DND-41 (cell line): ENCODE results near the gene DEFB132.

Experiments used
- ATAC-seq: fragments of 200-7000 bp; cut with Tn5 transposase; 3 replicates; pipeline ENCODE4 v1.9.1; 2021; ENCODE audit warnings: low read depth; ENCODE audit not compliant: insufficient read depth
- DNase-seq: peaks from one replicate; pipeline ENCODE4 v3.0.0-alpha.2; 2020
- H2AFZ ChIP-seq: 2 replicates; pipeline ENCODE4 v1.6.0; 2012; ENCODE audit warnings: low read depth, low read length
- H3K27ac ChIP-seq: 2 replicates; pipeline ENCODE4 v1.5.1; 2012; ENCODE audit warnings: low read length, inconsistent platforms
- H3K27me3 ChIP-seq: fragments of 200-600 bp; sonication (generic); 2 replicates; pipeline ENCODE4 v1.6.0; 2012; ENCODE audit warnings: low read length, mild to moderate bottlenecking, inconsistent platforms; ENCODE audit not compliant: insufficient read depth, poor library complexity
- H3K36me3 ChIP-seq: 2 replicates; pipeline ENCODE4 v1.5.1; 2012; ENCODE audit warnings: low read length, inconsistent platforms; ENCODE audit not compliant: insufficient read depth
- H3K4me1 ChIP-seq: 2 replicates; pipeline ENCODE4 v1.5.1; 2012; ENCODE audit warnings: mild to moderate bottlenecking, low read length; ENCODE audit not compliant: insufficient read depth
- H3K4me2 ChIP-seq: 2 replicates; pipeline ENCODE4 v1.6.0; 2012; ENCODE audit warnings: mild to moderate bottlenecking, moderate library complexity, low read length, inconsistent platforms; ENCODE audit not compliant: insufficient read depth
- H3K4me3 ChIP-seq, 2 experiments: fragments of 200-600 bp in 1 of 2; shearing (Covaris generic) in 1 of 2; 2 replicates each; pipeline ENCODE4 v1.5.1; 2012 to 2016; ENCODE audit warnings: inconsistent platforms in 2 of 2, low read length in 2 of 2, mild to moderate bottlenecking in 2 of 2, low read depth in 1 of 2, moderate library complexity in 1 of 2
- H3K79me2 ChIP-seq: 2 replicates; pipeline ENCODE4 v1.6.0; 2012; ENCODE audit warnings: low read length, inconsistent platforms; ENCODE audit not compliant: insufficient read depth
- H3K9ac ChIP-seq: 2 replicates; pipeline ENCODE4 v1.6.0; 2012; ENCODE audit warnings: low read depth, mild to moderate bottlenecking, inconsistent platforms, low read length, moderate library complexity
- H3K9me3 ChIP-seq: 2 replicates; pipeline ENCODE4 v1.5.1; 2012; ENCODE audit warnings: low read length, moderate library complexity, mild to moderate bottlenecking, inconsistent platforms; ENCODE audit not compliant: insufficient read depth, severe bottlenecking
- H4K20me1 ChIP-seq: 2 replicates; pipeline ENCODE4 v1.6.0; 2012; ENCODE audit warnings: low read length; ENCODE audit not compliant: insufficient read depth
- CTCF ChIP-seq: IDR thresholded peaks from 2 replicates; pipeline ENCODE4 v1.5.1; 2012; ENCODE audit warnings: borderline replicate concordance, low read length, moderate library complexity, mild to moderate bottlenecking; ENCODE audit not compliant: poor library complexity, severe bottlenecking; ENCODE audit errors: extremely low read depth
- EZH2 ChIP-seq: IDR thresholded peaks from 3 replicates; pipeline ENCODE4 v1.6.1; 2012; ENCODE audit warnings: borderline replicate concordance, low read depth, mild to moderate bottlenecking, moderate library complexity, low read length, inconsistent platforms; ENCODE audit not compliant: severe bottlenecking

Gene DEFB132

GRCh38 chr20:257419-257818, at the start of gene DEFB132:
Gene DEFB132 (plus strand): TSS chr20:257724. CDS start chr20:257779, 55 bp downstream.
- ATAC-seq (no peak), DNase-seq (no peak)
- no peak within 1 kb of the TSS for H3K4me2 ChIP-seq
- H3K9ac ChIP-seq: no peak within 1 kb of the TSS
- H2AFZ ChIP-seq: no peak within 1 kb of the TSS
- no peaks in the 10 kb centered on the region for H3K9me3 ChIP-seq
- TF ChIP-seq EZH2: no peak
- TF ChIP-seq CTCF: no peak
- H4K20me1 ChIP-seq: no peaks in the 10 kb centered on the region
- no peaks in the 10 kb centered on the region for H3K79me2 ChIP-seq
- no peaks in the 10 kb centered on the region; the same call in 1 of the 2 replicates for H3K4me1 ChIP-seq
- H3K27me3 ChIP-seq: peaks cover 7% of the 10 kb centered on the region
- no peak within 1 kb of the TSS for H3K4me3 ChIP-seq
- H3K27ac ChIP-seq: no peak within 1 kb of the TSS
- no peaks in the 10 kb centered on the region for H3K36me3 ChIP-seq

- TF ChIP-seq EZH2 (no peak), CTCF (peak; percentile 77)
- H2AFZ ChIP-seq: no peak overlapping the region
- DNase-seq (peak; percentile 20), ATAC-seq (peak; percentile 80)
- peaks cover 31% of the 10 kb centered on the region for H3K27me3 ChIP-seq
- no peaks in the 10 kb centered on the region for H3K4me1 ChIP-seq
- no peak overlapping the region for H3K4me3 ChIP-seq
- H3K4me2 ChIP-seq: no peak overlapping the region
- no peaks in the 10 kb centered on the region for H3K36me3 ChIP-seq
- no peaks in the 10 kb centered on the region for H4K20me1 ChIP-seq
- H3K27ac ChIP-seq: no peak overlapping the region
- no peak overlapping the region for H3K9ac ChIP-seq
- no peaks in the 10 kb centered on the region for H3K9me3 ChIP-seq
- H3K79me2 ChIP-seq: no peaks in the 10 kb centered on the region
Measured at GRCh38 chr20:208942-209566, 48.5 kb upstream of the DEFB132 start.

GRCh38 chr20:210809-211502, 46.6 kb upstream of the DEFB132 start:
- ATAC-seq (no peak), DNase-seq (no peak)
- no peak overlapping the region for H3K4me2 ChIP-seq
- no peaks in the 10 kb centered on the region for H3K36me3 ChIP-seq
- no peak overlapping the region for H3K9ac ChIP-seq
- H2AFZ ChIP-seq: no peak overlapping the region
- no peaks in the 10 kb centered on the region for H3K79me2 ChIP-seq
- no peaks in the 10 kb centered on the region for H3K4me1 ChIP-seq
- no peaks in the 10 kb centered on the region for H4K20me1 ChIP-seq
- TF ChIP-seq CTCF (no peak), EZH2 (no peak)
- no peak overlapping the region for H3K27ac ChIP-seq
- H3K4me3 ChIP-seq: no peak overlapping the region
- no peaks in the 10 kb centered on the region for H3K9me3 ChIP-seq
- H3K27me3 ChIP-seq: peaks cover 24% of the 10 kb centered on the region
